Panc1 (cell line): ENCODE data around the gene RTF1. TPM values are rescaled to one million over a fixed set of nuclear protein-coding genes. Genes with fewer than 3 reads are reported as not detected.
A peak's percentile ranks its signal among the peaks of the same experiment; 100 is the strongest.
"Not testable (repeated sequence)": the region's sequence is repeated elsewhere in the genome, so short reads cannot be mapped to it uniquely, and the experiment has no call there.

Experiments
- ATAC-seq: fragments of 200-7000 bp; cut with Tn5 transposase; 2 replicates; pipeline ENCODE4 v1.9.1; 2020; ENCODE audit warnings: mild to moderate bottlenecking, moderate library complexity
- BruUV-seq: library from RNA; stranded (reverse); fragments of 400-500 nt; replicated peaks from 2 replicates; lab custom pipeline; 2021; lab: Mats Ljungman, UMichigan
- CTCF ChIA-PET: fragments of 300-600 bp; sonication (Branson Sonifier 250); formaldehyde crosslinking; loops from one replicate; lab custom pipeline; 2022; ENCODE audit warnings: antibody characterized with exemption; lab: Charles Lee
- POLR2A ChIA-PET: fragments of 300-600 bp; sonication (Branson Sonifier 250); formaldehyde crosslinking; loops from one replicate; lab custom pipeline; 2022; ENCODE audit warnings: antibody characterized with exemption; lab: Charles Lee
- DNase-seq: peaks from one replicate; pipeline ENCODE4 v3.0.0-alpha.2; 2010; ENCODE audit warnings: low read depth, low spot score
- H3K27ac ChIP-seq: 2 replicates; pipeline ENCODE4 v1.5.1; 2011; ENCODE audit warnings: mild to moderate bottlenecking, low read length, inconsistent platforms
- H3K27me3 ChIP-seq: fragments of 200-500 bp; sonication (Bioruptor generic); 2 replicates; pipeline ENCODE4 v1.6.0; 2014; ENCODE audit warnings: low read length, inconsistent platforms; ENCODE audit not compliant: control insufficient read depth, insufficient read depth
- H3K36me3 ChIP-seq: fragments of 200-500 bp; sonication (Bioruptor generic); 2 replicates; pipeline ENCODE4 v1.5.1; 2014; ENCODE audit warnings: inconsistent platforms, mild to moderate bottlenecking, low read length, moderate library complexity; ENCODE audit not compliant: control insufficient read depth, insufficient read depth
- H3K4me1 ChIP-seq: 2 replicates; pipeline ENCODE4 v1.5.1; 2011; ENCODE audit warnings: inconsistent platforms, mild to moderate bottlenecking, low read length, moderate library complexity; ENCODE audit not compliant: control insufficient read depth, insufficient read depth
- H3K4me3 ChIP-seq, 2 experiments: 2 replicates each; pipeline ENCODE4 v1.5.1; 2011 to 2012; ENCODE audit warnings: low read depth in 2 of 2, low read length in 2 of 2, mild to moderate bottlenecking in 2 of 2, inconsistent platforms in 1 of 2, moderate library complexity in 1 of 2
- H3K9me3 ChIP-seq: fragments of 200-500 bp; sonication (Bioruptor generic); 2 replicates; pipeline ENCODE4 v1.5.1; 2014; ENCODE audit warnings: low read depth, mild to moderate bottlenecking, inconsistent platforms, low read length, moderate library complexity; ENCODE audit not compliant: control insufficient read depth, insufficient read depth
- CTCF ChIP-seq: fragments of 450-650 bp; IDR thresholded peaks from 2 replicates; pipeline ENCODE4 v1.5.1; 2017; ENCODE audit warnings: mild to moderate bottlenecking
- POLR2AphosphoS5 ChIP-seq: IDR thresholded peaks from 2 replicates; pipeline ENCODE4 v1.6.1; 2012; ENCODE audit warnings: mild to moderate bottlenecking, low read depth, low read length, moderate library complexity
- REST ChIP-seq, 2 experiments: IDR thresholded peaks; 2 replicates each; pipeline ENCODE4 v1.6.1; 2011 to 2012; ENCODE audit warnings: low read depth in 2 of 2, control low read depth in 1 of 2, low read length in 1 of 2, mild to moderate bottlenecking in 1 of 2, moderate library complexity in 1 of 2; ENCODE audit not compliant: insufficient read depth in 1 of 2
- SIN3A ChIP-seq: IDR thresholded peaks from 2 replicates; pipeline ENCODE4 v1.6.1; 2012; ENCODE audit warnings: low read depth, mild to moderate bottlenecking, low read length, moderate library complexity, borderline replicate concordance; ENCODE audit not compliant: insufficient read depth
- TCF7L2 ChIP-seq: IDR thresholded peaks from 2 replicates; pipeline ENCODE4 v1.6.1; 2011; ENCODE audit warnings: mild to moderate bottlenecking, low read depth, low read length, inconsistent platforms
- in situ Hi-C: cut with HindIII; loops from 2 replicates; pipeline ENCODE4 v1.10.0; 2016; ENCODE audit warnings: low sequenced_read_pairs, low pct_unique_long_range_greater_than_20kb
- intact Hi-C: fragments of 100-400 bp; cut with micrococcal nuclease; formaldehyde crosslinking; loops from one replicate; pipeline ENCODE4 v1.10.0; 2022; ENCODE audit not compliant: unreplicated experiment
- total RNA-seq: library from RNA; stranded (reverse); gene quantifications from one replicate; pipeline ENCODE4 v1.2.1, GENCODE V29; 2021; ENCODE audit not compliant: unreplicated experiment

Gene RTF1
- total RNA-seq, 1 experiment from 2014 or later, result 43.5 TPM

- no peak overlapping the region for H3K4me3 ChIP-seq
- H3K27ac ChIP-seq, result no peak overlapping the region
- 0 out of 2 replicates have a peak, but pooled peaks have one; percentile 34 for ATAC-seq
- intact Hi-C loops, result no loop called here
- POLR2A ChIA-PET, result no interaction called here
- no peaks in the 10 kb centered on the region for H3K4me1 ChIP-seq
- in situ Hi-C loops, result no loop called here
- no peaks in the 10 kb centered on the region for H3K27me3 ChIP-seq
- H3K36me3 ChIP-seq, result 0 out of 2 replicates have a peak, but pooled peaks cover 2% of the 10 kb centered on the region
- no peak for DNase-seq
- no TSS peak for BruUV-seq
- H3K9me3 ChIP-seq, result no peaks in the 10 kb centered on the region
- TF ChIP-seq POLR2AphosphoS5 (no peak), CTCF (no peak), REST (IDR thresholded peaks at IDR 0.05; ENCODE audit: insufficient read depth in 1 of 2, low read depth in 2 of 2, low read length in 1 of 2) (no peak), TCF7L2 (no peak), SIN3A (no peak)
- CTCF ChIA-PET, result no interaction called here
Measured at GRCh38 chr15:41437448-41437847, 20.6 kb downstream of the RTF1 start.

GRCh38 chr15:41438206-41438605 is 21.3 kb downstream of the RTF1 start:
- Histone ChIP-seq H3K4me1 (no peaks in the 10 kb centered on the region), H3K4me3 (no peak overlapping the region), H3K9me3 (no peaks in the 10 kb centered on the region), H3K27me3 (no peaks in the 10 kb centered on the region), H3K36me3 (0 out of 2 replicates have a peak, but pooled peaks cover 2% of the 10 kb centered on the region), H3K27ac (no peak overlapping the region)
- no TSS peak for BruUV-seq
- no peak for ATAC-seq
- TF ChIP-seq CTCF (no peak), TCF7L2 (no peak), REST (IDR thresholded peaks at IDR 0.05; ENCODE audit: insufficient read depth in 1 of 2, low read depth in 2 of 2, low read length in 1 of 2) (no peak), POLR2AphosphoS5 (no peak), SIN3A (no peak)
- DNase-seq, result no peak
- intact Hi-C loops, result no loop called here
- ChIA-PET CTCF (interaction anchor here (0.5 to 0.6 kb wide), 3 partner anchors 76 to 438 kb away, joined by 3 to 5 read pairs (median 4); no protein-coding TSS in a partner anchor), POLR2A (interaction anchor here (0.6 kb wide), 2 partner anchors 8 to 44 kb away, joined by 3 to 6 read pairs; no protein-coding TSS in a partner anchor)
- in situ Hi-C loops, result no loop called here

GRCh38 chr15:41438745-41439144 is 21.9 kb downstream of the RTF1 start:
- H3K36me3 ChIP-seq, H3K4me3 ChIP-seq, H3K9me3 ChIP-seq, DNase-seq, H3K27me3 ChIP-seq, ATAC-seq, BruUV-seq, intact Hi-C loops, H3K4me1 ChIP-seq, H3K27ac ChIP-seq, in situ Hi-C loops: not testable (repeated sequence)
- POLR2A ChIA-PET, result interaction anchor here (0.6 kb wide), 3 partner anchors 9 to 43 kb away, joined by 3 to 7 read pairs (median 6); no protein-coding TSS in a partner anchor
- CTCF ChIA-PET, result interaction anchor here (0.5 to 0.7 kb wide), 4 partner anchors 76 to 438 kb away, joined by 3 to 8 read pairs (median 4); no protein-coding TSS in a partner anchor
